Central memory CD8-positive, alpha-beta T cell (primary cell): ENCODE measurements around the gene CDC20.

ENCODE experiments used
- ATAC-seq: fragments of 150-1000 bp; cut with Tn5 transposase; replicated peaks from 2 replicates; pipeline ENCODE4 v1.10.0; 2022; ENCODE audit warnings: mild to moderate bottlenecking, moderate FRiP score, moderate number of reproducible peaks; ENCODE audit not compliant: poor library complexity, severe bottlenecking; ENCODE audit errors: extremely low read depth
- DNase-seq, 2 donors: peaks; one replicate each; pipeline ENCODE4 v3.0.0; 2021; ENCODE audit warnings: low spot score in 2 of 2
- H3K27ac Mint-ChIP-seq: one replicate; pipeline ENCODE4 v1.8.0; 2022; ENCODE audit warnings: low read depth, mild to moderate bottlenecking, moderate library complexity, mixed read lengths
- H3K27me3 Mint-ChIP-seq: one replicate; pipeline ENCODE4 v1.8.0; 2022; ENCODE audit warnings: mixed read lengths
- H3K36me3 Mint-ChIP-seq: one replicate; pipeline ENCODE4 v1.8.0; 2022; ENCODE audit warnings: mild to moderate bottlenecking, moderate library complexity, mixed read lengths; ENCODE audit not compliant: insufficient read depth
- H3K4me1 Mint-ChIP-seq: one replicate; pipeline ENCODE4 v1.8.0; 2022; ENCODE audit warnings: mixed read lengths
- H3K4me3 Mint-ChIP-seq: one replicate; pipeline ENCODE4 v1.8.0; 2022; ENCODE audit warnings: mild to moderate bottlenecking, moderate library complexity, mixed read lengths
- H3K9me3 Mint-ChIP-seq: one replicate; pipeline ENCODE4 v1.8.0; 2022; ENCODE audit warnings: mixed read lengths

The CDC20 gene

GRCh38 chr1:43404353-43404752, 45.6 kb downstream of the CDC20 start:
- no peak overlapping the region for H3K27ac Mint-ChIP-seq
- H3K36me3 Mint-ChIP-seq: peaks cover 42% of the 10 kb centered on the region
- no peak for ATAC-seq
- H3K27me3 Mint-ChIP-seq: no peaks in the 10 kb centered on the region
- no peak overlapping the region for H3K4me3 Mint-ChIP-seq
- peaks cover 30% of the 10 kb centered on the region for H3K4me1 Mint-ChIP-seq
- H3K9me3 Mint-ChIP-seq: no peaks in the 10 kb centered on the region
- no peak for DNase-seq

GRCh38 chr1:43405219-43405875, 46.6 kb downstream of the CDC20 start:
- DNase-seq: no peak
- peaks cover 49% of the 10 kb centered on the region for H3K36me3 Mint-ChIP-seq
- no peaks in the 10 kb centered on the region for H3K27me3 Mint-ChIP-seq
- H3K27ac Mint-ChIP-seq: no peak overlapping the region
- H3K4me3 Mint-ChIP-seq: no peak overlapping the region
- peaks cover 24% of the 10 kb centered on the region for H3K4me1 Mint-ChIP-seq
- no peaks in the 10 kb centered on the region for H3K9me3 Mint-ChIP-seq
- no peak for ATAC-seq

- DNase-seq: no peak
Observed at GRCh38 chr1:43405876-43406234, 47.1 kb downstream of the CDC20 start.

GRCh38 chr1:43410571-43410970, 51.8 kb downstream of the CDC20 start:
- Mint-ChIP-seq H3K9me3 (no peaks in the 10 kb centered on the region), H3K27ac (no peak overlapping the region), H3K4me1 (peaks cover 17% of the 10 kb centered on the region), H3K36me3 (peaks cover 43% of the 10 kb centered on the region), H3K4me3 (no peak overlapping the region), H3K27me3 (no peaks in the 10 kb centered on the region)
- ATAC-seq: no peak
- DNase-seq: no peak

More at GRCh38 chr1:43405876-43406234, 47.1 kb downstream of the CDC20 start:
- Mint-ChIP-seq H3K4me1 (peaks cover 23% of the 10 kb centered on the region), H3K9me3 (no peaks in the 10 kb centered on the region), H3K4me3 (no peak overlapping the region), H3K36me3 (peaks cover 49% of the 10 kb centered on the region), H3K27ac (no peak overlapping the region), H3K27me3 (no peaks in the 10 kb centered on the region)
- ATAC-seq: no peak
